K562 (cell line): ENCODE data around the gene SUDS3. TPM values are rescaled to one million over a fixed set of nuclear protein-coding genes. Genes with fewer than 3 reads are reported as not detected.
A peak's percentile ranks its signal among the peaks of the same experiment; 100 is the strongest.

Experiments used
- COPS2 ChIP-seq: fragments of 450-650 bp; conservative IDR thresholded peaks from 2 replicates; pipeline ENCODE4 v1.6.1; 2016; ENCODE audit warnings: mild to moderate bottlenecking, moderate library complexity
- E2F4 ChIP-seq: sonication (generic); formaldehyde crosslinking; IDR thresholded peaks from 2 replicates; pipeline ENCODE4 v1.8.0; 2022; ENCODE audit warnings: mild to moderate bottlenecking, low read depth, missing genetic modification reagents
- E2F5 ChIP-seq: sonication (generic); formaldehyde crosslinking; IDR thresholded peaks from 2 replicates; pipeline ENCODE4 v1.8.0; 2022; ENCODE audit warnings: mild to moderate bottlenecking, missing genetic modification reagents
- ESRRA ChIP-seq: fragments of 450-650 bp; IDR thresholded peaks from 2 replicates; pipeline ENCODE4 v1.6.1; 2014; ENCODE audit warnings: low read depth, mild to moderate bottlenecking, moderate library complexity, borderline replicate concordance
- KLF16 ChIP-seq: IDR thresholded peaks from 2 replicates; pipeline ENCODE4 v1.6.1; 2016; ENCODE audit warnings: antibody characterized with exemption
- MAFF ChIP-seq: IDR thresholded peaks from 2 replicates; pipeline ENCODE4 v1.6.1; 2012; ENCODE audit warnings: low read length, improper control_type of control experiment
- MAZ ChIP-seq, 2 experiments: fragments of 450-650 bp in 1 of 2; sonication (generic) in 1 of 2; formaldehyde crosslinking; IDR thresholded peaks in 1 of 2; conservative IDR thresholded peaks in 1 of 2; 2 replicates each; pipeline versions ENCODE4 v1.4.0 to v1.5.0; 2020; ENCODE audit warnings: mild to moderate bottlenecking in 1 of 2, missing genetic modification reagents in 1 of 2
- MYNN ChIP-seq, 2 experiments: sonication (generic); formaldehyde crosslinking in 1 of 2; IDR thresholded peaks; 2 replicates each; pipeline versions ENCODE4 v1.5.0 to v1.6.1; 2016 to 2020; ENCODE audit warnings: antibody characterized with exemption in 1 of 2, missing genetic modification reagents in 1 of 2
- NRF1 ChIP-seq, 2 experiments: fragments of 450-650 bp; IDR thresholded peaks in 1 of 2; conservative IDR thresholded peaks in 1 of 2; 2 replicates each; pipeline ENCODE4 v1.6.1; 2014; ENCODE audit warnings: mild to moderate bottlenecking in 2 of 2
- SMAD1 ChIP-seq: fragments of 150-350 bp; IDR thresholded peaks from 2 replicates; pipeline ENCODE4 v1.6.1; 2014; ENCODE audit warnings: low read length, low read depth; ENCODE audit not compliant: partially characterized antibody
- SPI1 ChIP-seq: IDR thresholded peaks from 2 replicates; pipeline ENCODE4 v1.6.1; 2011; ENCODE audit warnings: low read depth, low read length, control low read depth, borderline replicate concordance
- ZBTB40 ChIP-seq, 2 experiments: fragments of 450-650 bp in 1 of 2; sonication (generic) in 1 of 2; formaldehyde crosslinking in 1 of 2; IDR thresholded peaks; 2 replicates each; pipeline versions ENCODE4 v1.7.1 to v1.9.0; 2016 to 2022; ENCODE audit warnings: inconsistent platforms in 1 of 2, mild to moderate bottlenecking in 1 of 2, missing genetic modification reagents in 1 of 2
- ZFP36 ChIP-seq: fragments of 150-350 bp; IDR thresholded peaks from 2 replicates; pipeline ENCODE4 v1.6.1; 2018; ENCODE audit warnings: low read length, low read depth; ENCODE audit not compliant: partially characterized antibody
- polyA plus RNA-seq, 8 experiments: library from polyadenylated mRNA; depleted of rRNA in 4 of 8; stranded (reverse) in 5 of 8; unstranded in 3 of 8; fragments of >200 nt; fragmentation: Nextera tagmentation in 2 of 8; fragmentation: Illumina TruSeq in 1 of 8; extraction: Ambion mirVana in 2 of 8; extraction: Trizol in 1 of 8; gene quantifications; 2 replicates each; pipeline versions ENCODE4 v1.2.1 to v1.2.3, GENCODE V29; 2011 to 2014; ENCODE audit warnings: inconsistent platforms in 1 of 8, missing spikeins in 1 of 8
- total RNA-seq, 7 experiments: library from RNA; depleted of rRNA in 6 of 7; stranded (reverse); fragments of >200 nt in 6 of 7; fragmentation: Illumina TruSeq in 2 of 7; extraction: Trizol in 2 of 7; gene quantifications; 2 replicates each; pipeline versions ENCODE4 v1.2.1 to v1.2.3, GENCODE V29; 2011 to 2021; ENCODE audit warnings: low replicate concordance in 1 of 7
- TF ChIP-seq, protein P1 (sequence below): fragments of 250-450 bp; sonication (Bioruptor Pico); IDR thresholded peaks from 2 replicates; pipeline ENCODE4 v1.5.0; 2021

Gene SUDS3
- total and polyA plus RNA-seq, 9 of the 15 experiments (the other 6 are each of a cell fraction or from before 2014, with no cell fraction given), result 6.6 to 30.5 (median 23.3) TPM

- TF ChIP-seq E2F4 (CRISPR knock-in tag), result peak; percentile 54; the same call in 1 of the 2 replicates
- no peak for TF ChIP-seq COPS2
- TF ChIP-seq E2F5 (CRISPR knock-in tag), result no peak; the same call in 1 of the 2 replicates
- TF ChIP-seq KLF16, result no peak
- peak; percentile 79 for TF ChIP-seq ESRRA
- no peak for TF ChIP-seq ZFP36
- TF ChIP-seq MAFF, result 0 out of 2 replicates have a peak, but pooled peaks have one; percentile 3
- TF ChIP-seq ZBTB40 (IDR thresholded peaks at IDR 0.05), result peak; percentile 84
- TF ChIP-seq ZBTB40 (CRISPR knock-in tag; IDR thresholded peaks at IDR 0.05), result no peak
- TF ChIP-seq SMAD1, result peak; percentile 16
- peak; percentile 65 to 74 for TF ChIP-seq NRF1 (conservative IDR thresholded peaks at IDR 0.05 in 1 of 2, IDR thresholded peaks at IDR 0.05 in 1 of 2)
- TF ChIP-seq, protein P1, sequence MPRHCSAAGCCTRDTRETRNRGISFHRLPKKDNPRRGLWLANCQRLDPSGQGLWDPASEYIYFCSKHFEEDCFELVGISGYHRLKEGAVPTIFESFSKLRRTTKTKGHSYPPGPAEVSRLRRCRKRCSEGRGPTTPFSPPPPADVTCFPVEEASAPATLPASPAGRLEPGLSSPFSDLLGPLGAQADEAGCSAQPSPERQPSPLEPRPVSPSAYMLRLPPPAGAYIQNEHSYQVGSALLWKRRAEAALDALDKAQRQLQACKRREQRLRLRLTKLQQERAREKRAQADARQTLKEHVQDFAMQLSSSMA (CRISPR knock-in tag), result peak; percentile 68; the same call in 1 of the 2 replicates
- TF ChIP-seq MYNN (IDR thresholded peaks at IDR 0.05), result peak; percentile 57; the same call in 1 of the 2 replicates
- no peak for TF ChIP-seq MYNN (CRISPR knock-in tag; IDR thresholded peaks at IDR 0.05)
- no peak for TF ChIP-seq SPI1
- TF ChIP-seq MAZ (CRISPR knock-in tag; conservative IDR thresholded peaks at IDR 0.05 in 1 of 2, IDR thresholded peaks at IDR 0.05 in 1 of 2), result peak; percentile 71 to 85
These were observed at the start of gene SUDS3 (continued) for GRCh38 chr12:118376089-118377020.
